Neuronal stem cell (in vitro differentiated cells): ENCODE measurements around the gene UPF3B.
"Not testable (repeated sequence)": the region's sequence is repeated elsewhere in the genome, so short reads cannot be mapped to it uniquely, and the experiment has no call there.

ENCODE experiments used
- DNase-seq: peaks from one replicate; pipeline ENCODE4 v3.0.0-alpha.2; 2013; ENCODE audit warnings: low spot score
- H2AFZ ChIP-seq: one replicate; pipeline ENCODE4 v1.6.1; 2013; ENCODE audit warnings: mild to moderate bottlenecking, low read length, inconsistent platforms
- H2AK5ac ChIP-seq: 2 replicates; pipeline ENCODE4 v1.6.1; 2013; ENCODE audit warnings: low read depth, mild to moderate bottlenecking, inconsistent platforms, low read length, moderate library complexity, mixed read lengths
- H2BK120ac ChIP-seq: 2 replicates; pipeline ENCODE4 v1.6.1; 2013; ENCODE audit warnings: low read depth, mild to moderate bottlenecking, inconsistent platforms, low read length, moderate library complexity, mixed read lengths
- H2BK12ac ChIP-seq: one replicate; pipeline ENCODE4 v1.6.1; 2013; ENCODE audit warnings: low read length, inconsistent platforms
- H2BK15ac ChIP-seq: 2 replicates; pipeline ENCODE4 v1.6.1; 2013; ENCODE audit warnings: mild to moderate bottlenecking, low read length, inconsistent platforms, mixed read lengths
- H2BK5ac ChIP-seq: one replicate; pipeline ENCODE4 v1.6.1; 2013; ENCODE audit warnings: inconsistent platforms, mild to moderate bottlenecking, low read length, moderate library complexity
- H3K14ac ChIP-seq: one replicate; pipeline ENCODE4 v1.6.1; 2013; ENCODE audit warnings: low read length, inconsistent platforms
- H3K18ac ChIP-seq: 2 replicates; pipeline ENCODE4 v1.6.1; 2013; ENCODE audit warnings: low read length, inconsistent platforms
- H3K23ac ChIP-seq: 2 replicates; pipeline ENCODE4 v1.6.1; 2013; ENCODE audit warnings: low read depth, mild to moderate bottlenecking, mixed read lengths, low read length, inconsistent platforms; ENCODE audit not compliant: poor library complexity
- H3K27ac ChIP-seq: replicated peaks from 3 replicates; pipeline ENCODE4 v1.5.1; 2013; ENCODE audit warnings: low read length, inconsistent platforms
- H3K27me3 ChIP-seq, 3 experiments: 2 replicates each; pipeline ENCODE4 v1.6.1; 2013; ENCODE audit warnings: low read length in 3 of 3, mild to moderate bottlenecking in 2 of 3, inconsistent platforms in 1 of 3, low read depth in 1 of 3, mixed read lengths in 1 of 3, moderate library complexity in 1 of 3; ENCODE audit not compliant: control insufficient read depth in 3 of 3, insufficient read depth in 3 of 3
- H3K36me3 ChIP-seq, 2 donors: replicated peaks in 1 of 2; 2 replicates each; pipeline ENCODE4 v1.6.1; 2013; ENCODE audit warnings: low read length in 2 of 2; ENCODE audit not compliant: control insufficient read depth in 2 of 2, insufficient read depth in 2 of 2
- H3K4ac ChIP-seq: 2 replicates; pipeline ENCODE4 v1.6.1; 2013; ENCODE audit warnings: inconsistent platforms, mild to moderate bottlenecking, low read length, moderate library complexity
- H3K4me1 ChIP-seq, 2 donors: 1 replicate in 1 of 2; 2 replicates in 1 of 2; pipeline ENCODE4 v1.6.1; 2013; ENCODE audit warnings: low read length in 2 of 2, low read depth in 1 of 2; ENCODE audit not compliant: control insufficient read depth in 2 of 2, insufficient read depth in 1 of 2
- H3K4me2 ChIP-seq: one replicate; pipeline ENCODE4 v1.6.1; 2013; ENCODE audit warnings: mild to moderate bottlenecking, low read length, inconsistent platforms; ENCODE audit not compliant: insufficient read depth, poor library complexity, severe bottlenecking
- H3K4me3 ChIP-seq, 2 donors: 2 replicates each; pipeline ENCODE4 v1.5.1; 2013; ENCODE audit warnings: low read length in 2 of 2, mild to moderate bottlenecking in 2 of 2, inconsistent platforms in 1 of 2, moderate library complexity in 1 of 2
- H3K79me1 ChIP-seq: one replicate; pipeline ENCODE4 v1.6.1; 2013; ENCODE audit warnings: low read depth, mild to moderate bottlenecking, inconsistent platforms, low read length, moderate library complexity
- H3K9ac ChIP-seq: one replicate; pipeline ENCODE4 v1.6.1; 2013; ENCODE audit warnings: mild to moderate bottlenecking, low read depth, low read length, inconsistent platforms; ENCODE audit not compliant: poor library complexity
- H3K9me3 ChIP-seq, 2 donors: replicated peaks in 1 of 2; 2 replicates each; pipeline versions ENCODE3 to v1.6.1; 2013; ENCODE audit warnings: low read length in 2 of 2, mild to moderate bottlenecking in 2 of 2, inconsistent platforms in 1 of 2, low read depth in 1 of 2, mixed read lengths in 1 of 2, moderate library complexity in 1 of 2; ENCODE audit not compliant: control insufficient read depth in 2 of 2, insufficient read depth in 1 of 2
- H4K8ac ChIP-seq: one replicate; pipeline ENCODE4 v1.6.1; 2013; ENCODE audit warnings: low read depth, mild to moderate bottlenecking, inconsistent platforms, low read length, moderate library complexity
- H4K91ac ChIP-seq: one replicate; pipeline ENCODE4 v1.6.1; 2013; ENCODE audit warnings: low read length, low read depth, mild to moderate bottlenecking, inconsistent platforms; ENCODE audit not compliant: poor library complexity
- WGBS, 2 donors: extraction: QIAGEN DNeasy Blood & Tissue Kit; methylation state at CpG; one replicate each; pipeline ENCODE4 v1.1.7; 2013; ENCODE audit warnings: missing lambda C conversion rate in 2 of 2, mixed read lengths in 1 of 2; ENCODE audit not compliant: insufficient read length in 2 of 2, insufficient replicate concordance in 1 of 2; ENCODE audit errors: extremely low coverage in 2 of 2; 5-methylcytosine and 5-hydroxymethylcytosine counted together

UPF3B gene

DNA sequence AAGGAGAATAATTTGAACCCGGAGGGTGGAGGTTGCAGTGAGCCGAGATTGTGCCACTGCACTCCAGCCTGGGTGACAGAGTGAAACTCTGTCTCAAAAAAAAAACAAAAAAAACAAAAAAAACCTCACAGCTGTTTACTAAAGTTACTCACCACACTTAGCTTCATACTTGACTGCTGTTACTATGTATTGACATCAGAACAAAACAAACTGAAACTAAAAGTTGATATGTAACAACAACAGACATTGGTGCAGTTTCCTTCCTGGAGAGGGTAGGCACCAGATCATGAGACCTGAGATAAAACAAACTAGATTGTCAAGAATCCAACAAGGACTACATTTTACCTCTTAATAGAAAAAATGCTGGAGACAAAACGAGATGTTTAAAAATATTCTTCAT, 31.1 kb downstream of the UPF3B start:
- H3K36me3 ChIP-seq, H2AFZ ChIP-seq, H3K14ac ChIP-seq, H3K9ac ChIP-seq, H2BK5ac ChIP-seq, H3K27me3 ChIP-seq, H3K79me1 ChIP-seq, DNase-seq, H3K4ac ChIP-seq, H3K4me1 ChIP-seq, H3K4me3 ChIP-seq, H4K91ac ChIP-seq, H3K27ac ChIP-seq, H4K8ac ChIP-seq, H2BK12ac ChIP-seq, H3K4me2 ChIP-seq, H3K9me3 ChIP-seq, H2BK15ac ChIP-seq, H2BK120ac ChIP-seq, H3K18ac ChIP-seq, H3K23ac ChIP-seq, H2AK5ac ChIP-seq: not testable (repeated sequence)
- no CpG with 5 or more reads among the region's 3 CpGs for WGBS, 2 donors

DNA sequence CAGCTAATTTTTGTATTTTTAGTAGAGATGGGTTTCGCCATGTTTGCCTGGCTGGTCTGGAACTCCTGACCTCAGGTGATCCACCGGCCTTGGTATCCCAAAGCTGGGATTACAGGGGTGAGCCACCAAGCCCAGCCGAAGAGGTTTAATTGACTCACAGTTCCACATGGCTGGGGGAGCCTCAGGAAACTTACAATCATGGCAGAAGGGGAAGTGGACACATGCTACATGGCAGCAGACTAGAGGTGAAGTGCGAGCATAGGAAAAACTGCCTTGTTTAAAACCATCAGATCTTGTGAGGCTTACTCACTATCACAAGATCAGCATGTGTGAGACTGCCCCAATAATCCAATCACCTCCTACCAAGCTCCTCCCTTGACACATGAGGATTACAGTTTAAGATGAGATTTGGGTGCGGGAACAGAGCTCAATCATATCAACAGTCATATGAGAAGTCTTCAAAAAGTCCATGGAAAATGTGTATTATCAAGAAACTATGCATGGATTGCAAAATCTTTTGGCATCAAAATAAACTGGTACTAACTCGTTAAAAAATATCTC, 35.6 kb downstream of the UPF3B start:
- Histone ChIP-seq H3K9me3 (no peaks in the 10 kb centered on the region), H2BK5ac (no peak overlapping the region), H3K27me3 (no peaks in the 10 kb centered on the region), H4K91ac (no peak overlapping the region), H3K23ac (no peak overlapping the region), H3K4me1 (no peaks in the 10 kb centered on the region), H3K4ac (no peak overlapping the region), H4K8ac (no peak overlapping the region), H2BK120ac (no peak overlapping the region), H3K27ac (no peak overlapping the region), H2AFZ (no peak overlapping the region), H3K9ac (no peak overlapping the region), H3K4me3 (no peak overlapping the region), H2BK12ac (no peak overlapping the region), H2BK15ac (no peak overlapping the region), H3K79me1 (no peaks in the 10 kb centered on the region), H3K4me2 (no peak overlapping the region), H3K36me3 (no peaks in the 10 kb centered on the region), H2AK5ac (no peak overlapping the region), H3K14ac (no peak overlapping the region), H3K18ac (no peak overlapping the region)
- WGBS, 2 donors, result no CpG with 5 or more reads among the region's 6 CpGs
- no peak for DNase-seq

DNA sequence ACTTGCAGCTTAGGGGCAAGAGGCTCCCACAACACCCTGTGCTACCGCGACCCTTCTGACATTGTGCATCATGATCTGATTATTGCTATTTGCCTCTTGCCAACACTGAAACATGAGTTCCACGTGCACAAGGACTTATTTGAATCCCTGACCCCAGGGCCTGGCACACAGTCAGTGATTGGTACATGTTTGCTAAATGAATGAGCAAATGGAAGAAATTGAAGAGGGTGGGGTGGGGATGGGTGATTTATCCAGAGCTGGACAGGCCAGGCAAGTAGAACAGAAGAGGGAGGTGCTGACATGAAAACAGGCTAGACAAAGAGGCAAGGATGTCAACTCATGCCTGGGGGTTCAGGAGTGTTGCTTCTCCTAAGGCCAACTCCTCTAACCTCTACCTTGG, 36.5 kb downstream of the UPF3B start:
- no peak overlapping the region for H2BK5ac ChIP-seq
- H3K9ac ChIP-seq, result no peak overlapping the region
- no peaks in the 10 kb centered on the region for H3K9me3 ChIP-seq
- H4K91ac ChIP-seq, result no peak overlapping the region
- WGBS, 2 donors, result no CpG with 5 or more reads among the region's 3 CpGs
- no peak overlapping the region for H3K23ac ChIP-seq
- H3K4me3 ChIP-seq, result no peak overlapping the region
- no peak overlapping the region for H3K4ac ChIP-seq
- H2BK12ac ChIP-seq, result no peak overlapping the region
- no peaks in the 10 kb centered on the region for H3K36me3 ChIP-seq
- no peak overlapping the region for H4K8ac ChIP-seq
- no peak overlapping the region for H3K14ac ChIP-seq
- H2BK15ac ChIP-seq, result no peak overlapping the region
- DNase-seq, result no peak
- no peak overlapping the region for H3K4me2 ChIP-seq
- no peaks in the 10 kb centered on the region for H3K4me1 ChIP-seq
- H2BK120ac ChIP-seq, result no peak overlapping the region
- H3K79me1 ChIP-seq, result no peaks in the 10 kb centered on the region
- H3K18ac ChIP-seq, result no peak overlapping the region
- no peak overlapping the region for H2AK5ac ChIP-seq
- no peak overlapping the region for H2AFZ ChIP-seq
- H3K27me3 ChIP-seq, result no peaks in the 10 kb centered on the region
- no peak overlapping the region for H3K27ac ChIP-seq

DNA sequence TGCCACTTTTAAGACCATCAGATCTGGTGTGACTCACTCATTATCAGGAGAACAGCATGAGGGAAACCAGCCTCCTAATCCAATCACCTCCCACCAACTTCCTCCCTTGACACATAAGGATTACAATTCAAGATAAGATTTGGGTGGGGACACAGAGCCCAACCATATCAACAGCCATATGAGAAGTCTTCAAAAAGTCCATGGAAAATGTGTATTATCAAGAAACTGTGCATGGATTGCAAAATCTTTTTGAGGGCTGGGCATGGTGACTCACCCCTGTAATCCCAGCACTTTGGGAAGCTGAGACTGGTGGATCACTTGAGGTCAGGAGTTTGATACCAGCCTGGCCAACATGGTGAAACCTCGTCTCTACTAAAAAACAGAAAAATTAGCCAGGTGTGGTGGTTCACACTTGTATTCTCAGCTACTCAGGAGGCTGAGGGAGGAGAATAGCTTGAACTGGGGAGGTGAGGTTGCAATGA, 43.5 kb downstream of the UPF3B start:
- Histone ChIP-seq H4K8ac (no peak overlapping the region), H3K23ac (no peak overlapping the region), H4K91ac (no peak overlapping the region), H3K4ac (no peak overlapping the region), H2AK5ac (no peak overlapping the region), H2BK120ac (no peak overlapping the region), H3K14ac (no peak overlapping the region), H2AFZ (no peak overlapping the region), H3K4me1 (no peaks in the 10 kb centered on the region), H3K4me3 (no peak overlapping the region), H3K79me1 (no peaks in the 10 kb centered on the region), H3K9ac (no peak overlapping the region), H3K18ac (no peak overlapping the region), H3K27ac (no peak overlapping the region), H2BK15ac (no peak overlapping the region), H3K27me3 (no peaks in the 10 kb centered on the region), H3K36me3 (no peaks in the 10 kb centered on the region), H2BK12ac (no peak overlapping the region), H3K9me3 (no peaks in the 10 kb centered on the region), H2BK5ac (no peak overlapping the region), H3K4me2 (no peak overlapping the region)
- DNase-seq, result no peak
- WGBS, 2 donors, result no CpG with 5 or more reads among the region's 1 CpG
